GM23248 (cell line): ENCODE measurements around the gene VPS13D.

Experiments
- EZH2 ChIP-seq: fragments of 200-600 bp; sonication (generic); IDR thresholded peaks from 2 replicates; pipeline ENCODE4 v1.6.1; 2018; ENCODE audit warnings: antibody characterized with exemption, mild to moderate bottlenecking; ENCODE audit not compliant: insufficient read depth, poor library complexity, severe bottlenecking
- EZH2phosphoT487 ChIP-seq: fragments of 200-600 bp; sonication (generic); IDR thresholded peaks from 2 replicates; pipeline ENCODE4 v1.6.1; 2018; ENCODE audit warnings: antibody characterized with exemption, moderate library complexity, mild to moderate bottlenecking, low read depth; ENCODE audit not compliant: insufficient read depth

DNA sequence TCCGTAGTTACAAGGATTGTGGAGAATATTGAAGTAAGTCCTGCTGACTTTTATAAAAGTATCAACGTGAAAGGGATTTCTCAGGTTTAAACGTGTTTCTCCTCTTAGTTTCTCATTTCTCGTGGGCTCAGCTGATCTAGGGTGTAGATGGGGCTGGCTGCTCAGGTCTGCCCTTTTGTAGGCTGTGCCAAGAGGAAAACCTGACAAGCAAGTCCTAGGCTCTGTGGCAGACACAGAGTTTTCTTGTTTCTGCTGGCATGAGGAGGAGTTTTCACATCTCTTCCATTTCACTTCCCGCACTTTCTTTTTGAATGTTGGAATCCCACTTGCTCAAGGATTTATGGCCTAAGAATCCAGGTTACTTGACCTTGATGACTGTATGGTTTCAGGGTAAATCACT is 14.8 kb downstream of the VPS13D start:
- no peak for TF ChIP-seq EZH2
- TF ChIP-seq EZH2phosphoT487, result no peak
